GM13977 (cell line): Measurements from ENCODE around the gene GPR68.
"Not testable (repeated sequence)": the region's sequence is repeated elsewhere in the genome, so short reads cannot be mapped to it uniquely, and the experiment has no call there.

Experiments used
- DNase-seq: peaks from one replicate; pipeline ENCODE4 v3.0.0; 2012; ENCODE audit warnings: low spot score
- CTCF ChIP-seq: IDR thresholded peaks from 2 replicates; pipeline ENCODE4 v1.5.1; 2012; ENCODE audit warnings: mild to moderate bottlenecking, control low read depth; ENCODE audit not compliant: insufficient read depth; ENCODE audit errors: extremely low read depth, missing control alignments
- in situ Hi-C: fragments of 300-500 bp; cut with MboI; formaldehyde crosslinking; loops from one replicate; pipeline ENCODE4 v1.12.0; 2022; ENCODE audit warnings: low sequenced_read_pairs, low pct_unique_long_range_greater_than_20kb, mixed read lengths, inconsistent platforms; ENCODE audit not compliant: unreplicated experiment

GPR68 gene

GRCh38 chr14:91187271-91187670 is 57.2 kb downstream of the GPR68 start:
- no peak for DNase-seq
- in situ Hi-C loops, result loop anchor here (25.0 kb wide), 1 partner anchor 250 kb away; no protein-coding TSS in a partner anchor
- no peak for TF ChIP-seq CTCF

- in situ Hi-C loops, result loop anchor here (25.0 kb wide), 1 partner anchor 251 kb away; no protein-coding TSS in a partner anchor
- TF ChIP-seq CTCF, result no peak
- no peak for DNase-seq
Observed at GRCh38 chr14:91186515-91187066, 57.9 kb downstream of the GPR68 start.

- DNase-seq, result no peak
- no peak for TF ChIP-seq CTCF
- in situ Hi-C loops, result loop anchor here (25.0 kb wide), 1 partner anchor 252 kb away; no protein-coding TSS in a partner anchor
Observed at GRCh38 chr14:91185721-91186120, 58.8 kb downstream of the GPR68 start.

- no peak for DNase-seq
- in situ Hi-C loops, result loop anchor here (25.0 kb wide), 1 partner anchor 253 kb away; no protein-coding TSS in a partner anchor
- no peak for TF ChIP-seq CTCF
Observed at GRCh38 chr14:91184559-91184958, 59.9 kb downstream of the GPR68 start.

- DNase-seq, result not testable (repeated sequence)
- in situ Hi-C loops, result loop anchor here (25.0 kb wide), 1 partner anchor 255 kb away; no protein-coding TSS in a partner anchor
Observed at GRCh38 chr14:91182753-91183152, 61.8 kb downstream of the GPR68 start.
